WTC11 (cell line): ENCODE measurements around the gene EGFR. TPM values are rescaled to one million over a fixed set of nuclear protein-coding genes. Genes with fewer than 3 reads are reported as not detected.

Experiments
- ATAC-seq: fragments of 200-7000 bp; cut with Tn5 transposase; 2 replicates; pipeline ENCODE4 v1.10.0; 2021; ENCODE audit warnings: mild to moderate bottlenecking, moderate library complexity
- CTCF ChIA-PET: fragments of 300-600 bp; sonication (Branson Sonifier 250); formaldehyde crosslinking; loops from one replicate; lab custom pipeline; 2021; ENCODE audit warnings: antibody characterized with exemption; lab: Charles Lee
- POLR2A ChIA-PET: fragments of 350-600 bp; sonication (Branson Sonifier 250); formaldehyde crosslinking; loops from one replicate; lab custom pipeline; 2021; ENCODE audit warnings: antibody characterized with exemption; lab: Charles Lee
- DNase-seq: peaks from one replicate; pipeline ENCODE4 v3.0.0; 2021; ENCODE audit warnings: low spot score
- H3K27ac Mint-ChIP-seq: 2 replicates; pipeline ENCODE4 v1.8.0; 2021; ENCODE audit warnings: mixed read lengths
- H3K27me3 Mint-ChIP-seq: 2 replicates; pipeline ENCODE4 v1.8.0; 2021; ENCODE audit warnings: low read depth, mild to moderate bottlenecking, moderate library complexity, mixed read lengths
- H3K36me3 Mint-ChIP-seq: 2 replicates; pipeline ENCODE4 v1.8.0; 2021; ENCODE audit warnings: mixed read lengths
- H3K4me1 Mint-ChIP-seq: 2 replicates; pipeline ENCODE4 v1.8.0; 2022; ENCODE audit warnings: mixed read lengths
- H3K4me3 Mint-ChIP-seq: 2 replicates; pipeline ENCODE4 v1.8.0; 2021; ENCODE audit warnings: mild to moderate bottlenecking, moderate library complexity, mixed read lengths
- H3K9me3 Mint-ChIP-seq: 2 replicates; pipeline ENCODE4 v1.8.0; 2021; ENCODE audit warnings: mixed read lengths
- CREB1 ChIP-seq: sonication (generic); formaldehyde crosslinking; IDR thresholded peaks from 2 replicates; pipeline ENCODE4 v1.8.0; 2023; ENCODE audit warnings: mild to moderate bottlenecking, missing genetic modification reagents
- HMGA2 ChIP-seq: fragments of 250-450 bp; sonication (Bioruptor Pico); IDR thresholded peaks from 2 replicates; pipeline ENCODE4 v1.4.0; 2021; ENCODE audit warnings: mild to moderate bottlenecking, moderate library complexity
- JAZF1 ChIP-seq: fragments of 250-450 bp; sonication (Bioruptor Pico); IDR thresholded peaks from 2 replicates; pipeline ENCODE4 v1.9.0; 2021; ENCODE audit warnings: moderate library complexity, mild to moderate bottlenecking, inconsistent platforms
- JUN ChIP-seq: sonication (generic); formaldehyde crosslinking; IDR thresholded peaks from 2 replicates; pipeline ENCODE4 v1.8.0; 2023; ENCODE audit warnings: mild to moderate bottlenecking, missing genetic modification reagents
- KAT7 ChIP-seq: sonication (generic); formaldehyde crosslinking; IDR thresholded peaks from 2 replicates; pipeline ENCODE4 v1.8.1; 2023; ENCODE audit warnings: missing genetic modification reagents, mild to moderate bottlenecking, borderline replicate concordance
- MYBL2 ChIP-seq: sonication (generic); formaldehyde crosslinking; IDR thresholded peaks from 2 replicates; pipeline ENCODE4 v1.8.1; 2023; ENCODE audit warnings: mild to moderate bottlenecking, moderate library complexity, missing genetic modification reagents
- NFATC4 ChIP-seq: fragments of 250-450 bp; sonication (Bioruptor Pico); IDR thresholded peaks from 2 replicates; pipeline ENCODE4 v1.9.0; 2021; ENCODE audit warnings: mild to moderate bottlenecking
- NFE2L1 ChIP-seq: sonication (generic); formaldehyde crosslinking; IDR thresholded peaks from 2 replicates; pipeline ENCODE4 v1.8.1; 2023; ENCODE audit warnings: missing genetic modification reagents
- NFYB ChIP-seq: sonication (generic); formaldehyde crosslinking; conservative IDR thresholded peaks from 2 replicates; pipeline ENCODE4 v1.8.0; 2022; ENCODE audit warnings: low read depth, missing genetic modification reagents
- NR1H2 ChIP-seq: sonication (generic); formaldehyde crosslinking; IDR thresholded peaks from 2 replicates; pipeline ENCODE4 v1.9.0; 2021; ENCODE audit warnings: mild to moderate bottlenecking, moderate library complexity, missing genetic modification reagents
- NR3C1 ChIP-seq: sonication (generic); formaldehyde crosslinking; conservative IDR thresholded peaks from 2 replicates; pipeline ENCODE4 v1.8.1; 2023; ENCODE audit warnings: low read depth, mild to moderate bottlenecking, missing genetic modification reagents
- ZNF138 ChIP-seq: sonication (generic); formaldehyde crosslinking; conservative IDR thresholded peaks from 2 replicates; pipeline ENCODE4 v1.8.1; 2022; ENCODE audit warnings: mild to moderate bottlenecking, moderate library complexity, missing genetic modification reagents
- ZNF671 ChIP-seq: fragments of 250-450 bp; sonication (Bioruptor Pico); IDR thresholded peaks from 2 replicates; pipeline ENCODE4 v1.8.0; 2021; ENCODE audit warnings: mild to moderate bottlenecking
- total RNA-seq: library from RNA; stranded (reverse); gene quantifications from 3 replicates; pipeline ENCODE4 v1.2.3, GENCODE V29; 2021
- TF ChIP-seq, protein P1 (sequence below): sonication (generic); formaldehyde crosslinking; IDR thresholded peaks from 2 replicates; pipeline ENCODE4 v1.8.1; 2022; ENCODE audit warnings: mild to moderate bottlenecking, moderate library complexity, missing genetic modification reagents
- TF ChIP-seq, protein P2 (sequence below): sonication (generic); formaldehyde crosslinking; IDR thresholded peaks from 2 replicates; pipeline ENCODE4 v1.8.0; 2022; ENCODE audit warnings: mild to moderate bottlenecking, missing genetic modification reagents
- TF ChIP-seq, protein P3 (sequence below): sonication (generic); formaldehyde crosslinking; IDR thresholded peaks from 2 replicates; pipeline ENCODE4 v1.8.0; 2022; ENCODE audit warnings: missing genetic modification reagents
- TF ChIP-seq, protein P4 (sequence below): fragments of 250-450 bp; sonication (Bioruptor Pico); IDR thresholded peaks from 2 replicates; pipeline ENCODE4 v1.9.0; 2021; ENCODE audit warnings: mild to moderate bottlenecking
- TF ChIP-seq, protein P5 (sequence below): sonication (generic); formaldehyde crosslinking; IDR thresholded peaks from 2 replicates; pipeline ENCODE4 v1.8.1; 2022; ENCODE audit warnings: low read depth, missing genetic modification reagents, borderline replicate concordance
- TF ChIP-seq, protein P6 (sequence below): sonication (generic); formaldehyde crosslinking; IDR thresholded peaks from 2 replicates; pipeline ENCODE4 v1.8.1; 2023; ENCODE audit warnings: mild to moderate bottlenecking, missing genetic modification reagents

Gene EGFR
- total RNA-seq, 1 experiment from 2014 or later: 5.9 TPM

DNA sequence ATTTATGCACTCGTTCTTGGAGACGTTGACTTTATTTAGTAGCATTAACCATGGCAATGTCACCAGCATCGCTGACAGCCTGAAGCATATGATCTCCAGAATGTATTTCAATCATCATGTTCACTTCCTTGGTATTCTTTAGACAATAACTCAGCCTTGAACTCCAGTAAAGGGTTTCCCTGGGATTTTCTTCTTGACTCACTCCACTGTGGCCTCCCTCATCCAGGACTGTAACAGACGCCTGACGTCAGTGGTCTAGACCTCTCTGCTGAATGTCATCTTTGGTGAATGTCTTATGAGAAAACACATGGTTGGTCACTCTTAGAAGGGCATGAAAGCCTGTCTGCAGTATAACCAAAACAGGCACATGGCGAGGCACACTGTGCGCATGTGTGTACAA lies 64.4 kb downstream of the EGFR start:
- no peaks in the 10 kb centered on the region for H3K27me3 Mint-ChIP-seq
- DNase-seq (no peak), ATAC-seq (no peak)
- 0 out of 2 replicates have a peak, but pooled peaks cover 4% of the 10 kb centered on the region for H3K9me3 Mint-ChIP-seq
- ChIA-PET POLR2A (no interaction called here), CTCF (no interaction called here)
- H3K36me3 Mint-ChIP-seq: no peaks in the 10 kb centered on the region
- no peak overlapping the region for H3K27ac Mint-ChIP-seq
- H3K4me1 Mint-ChIP-seq: peaks cover 26% of the 10 kb centered on the region
- no peak overlapping the region for H3K4me3 Mint-ChIP-seq
- TF ChIP-seq HMGA2 (CRISPR knock-in tag): no peak

DNA sequence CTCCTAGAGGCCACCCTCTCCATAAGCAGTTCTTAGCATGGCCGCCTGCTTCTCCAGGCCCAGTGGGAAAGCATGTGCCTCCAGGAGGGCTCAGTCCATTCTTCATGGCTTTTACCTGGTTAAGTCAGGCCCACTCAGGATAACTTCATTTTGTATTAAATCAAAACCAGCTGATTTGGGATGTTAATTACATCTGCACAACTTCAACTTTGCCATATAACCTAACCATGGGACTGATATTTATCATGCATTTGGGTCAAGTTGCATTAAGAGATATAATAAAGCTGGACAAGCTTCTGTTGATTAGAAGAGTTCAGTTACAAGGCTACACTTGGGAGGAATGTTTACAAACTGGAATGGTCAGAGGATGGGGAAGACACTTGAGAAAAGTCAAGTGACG lies 65.5 kb downstream of the EGFR start:
- TF ChIP-seq KAT7 (CRISPR knock-in tag) (no peak), JUN (no peak), ZNF138 (CRISPR knock-in tag) (no peak), CREB1 (CRISPR knock-in tag) (no peak), NFE2L1 (CRISPR knock-in tag) (no peak), ZNF671 (no peak), NR3C1 (CRISPR knock-in tag) (no peak), NFYB (CRISPR knock-in tag) (no peak), NR1H2 (CRISPR knock-in tag) (no peak), JAZF1 (CRISPR knock-in tag) (no peak), NFATC4 (CRISPR knock-in tag) (no peak), MYBL2 (CRISPR knock-in tag) (no peak)
- TF ChIP-seq, protein P1, sequence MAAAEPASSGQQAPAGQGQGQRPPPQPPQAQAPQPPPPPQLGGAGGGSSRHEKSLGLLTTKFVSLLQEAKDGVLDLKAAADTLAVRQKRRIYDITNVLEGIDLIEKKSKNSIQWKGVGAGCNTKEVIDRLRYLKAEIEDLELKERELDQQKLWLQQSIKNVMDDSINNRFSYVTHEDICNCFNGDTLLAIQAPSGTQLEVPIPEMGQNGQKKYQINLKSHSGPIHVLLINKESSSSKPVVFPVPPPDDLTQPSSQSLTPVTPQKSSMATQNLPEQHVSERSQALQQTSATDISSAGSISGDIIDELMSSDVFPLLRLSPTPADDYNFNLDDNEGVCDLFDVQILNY (CRISPR knock-in tag): no peak
- TF ChIP-seq, protein P2, sequence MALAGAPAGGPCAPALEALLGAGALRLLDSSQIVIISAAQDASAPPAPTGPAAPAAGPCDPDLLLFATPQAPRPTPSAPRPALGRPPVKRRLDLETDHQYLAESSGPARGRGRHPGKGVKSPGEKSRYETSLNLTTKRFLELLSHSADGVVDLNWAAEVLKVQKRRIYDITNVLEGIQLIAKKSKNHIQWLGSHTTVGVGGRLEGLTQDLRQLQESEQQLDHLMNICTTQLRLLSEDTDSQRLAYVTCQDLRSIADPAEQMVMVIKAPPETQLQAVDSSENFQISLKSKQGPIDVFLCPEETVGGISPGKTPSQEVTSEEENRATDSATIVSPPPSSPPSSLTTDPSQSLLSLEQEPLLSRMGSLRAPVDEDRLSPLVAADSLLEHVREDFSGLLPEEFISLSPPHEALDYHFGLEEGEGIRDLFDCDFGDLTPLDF (CRISPR knock-in tag): no peak
- TF ChIP-seq, protein P3, sequence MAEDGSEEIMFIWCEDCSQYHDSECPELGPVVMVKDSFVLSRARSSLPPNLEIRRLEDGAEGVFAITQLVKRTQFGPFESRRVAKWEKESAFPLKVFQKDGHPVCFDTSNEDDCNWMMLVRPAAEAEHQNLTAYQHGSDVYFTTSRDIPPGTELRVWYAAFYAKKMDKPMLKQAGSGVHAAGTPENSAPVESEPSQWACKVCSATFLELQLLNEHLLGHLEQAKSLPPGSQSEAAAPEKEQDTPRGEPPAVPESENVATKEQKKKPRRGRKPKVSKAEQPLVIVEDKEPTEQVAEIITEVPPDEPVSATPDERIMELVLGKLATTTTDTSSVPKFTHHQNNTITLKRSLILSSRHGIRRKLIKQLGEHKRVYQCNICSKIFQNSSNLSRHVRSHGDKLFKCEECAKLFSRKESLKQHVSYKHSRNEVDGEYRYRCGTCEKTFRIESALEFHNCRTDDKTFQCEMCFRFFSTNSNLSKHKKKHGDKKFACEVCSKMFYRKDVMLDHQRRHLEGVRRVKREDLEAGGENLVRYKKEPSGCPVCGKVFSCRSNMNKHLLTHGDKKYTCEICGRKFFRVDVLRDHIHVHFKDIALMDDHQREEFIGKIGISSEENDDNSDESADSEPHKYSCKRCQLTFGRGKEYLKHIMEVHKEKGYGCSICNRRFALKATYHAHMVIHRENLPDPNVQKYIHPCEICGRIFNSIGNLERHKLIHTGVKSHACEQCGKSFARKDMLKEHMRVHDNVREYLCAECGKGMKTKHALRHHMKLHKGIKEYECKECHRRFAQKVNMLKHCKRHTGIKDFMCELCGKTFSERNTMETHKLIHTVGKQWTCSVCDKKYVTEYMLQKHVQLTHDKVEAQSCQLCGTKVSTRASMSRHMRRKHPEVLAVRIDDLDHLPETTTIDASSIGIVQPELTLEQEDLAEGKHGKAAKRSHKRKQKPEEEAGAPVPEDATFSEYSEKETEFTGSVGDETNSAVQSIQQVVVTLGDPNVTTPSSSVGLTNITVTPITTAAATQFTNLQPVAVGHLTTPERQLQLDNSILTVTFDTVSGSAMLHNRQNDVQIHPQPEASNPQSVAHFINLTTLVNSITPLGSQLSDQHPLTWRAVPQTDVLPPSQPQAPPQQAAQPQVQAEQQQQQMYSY: no peak
- TF ChIP-seq, protein P4, sequence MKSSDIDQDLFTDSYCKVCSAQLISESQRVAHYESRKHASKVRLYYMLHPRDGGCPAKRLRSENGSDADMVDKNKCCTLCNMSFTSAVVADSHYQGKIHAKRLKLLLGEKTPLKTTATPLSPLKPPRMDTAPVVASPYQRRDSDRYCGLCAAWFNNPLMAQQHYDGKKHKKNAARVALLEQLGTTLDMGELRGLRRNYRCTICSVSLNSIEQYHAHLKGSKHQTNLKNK: no peak
- TF ChIP-seq, protein P5, sequence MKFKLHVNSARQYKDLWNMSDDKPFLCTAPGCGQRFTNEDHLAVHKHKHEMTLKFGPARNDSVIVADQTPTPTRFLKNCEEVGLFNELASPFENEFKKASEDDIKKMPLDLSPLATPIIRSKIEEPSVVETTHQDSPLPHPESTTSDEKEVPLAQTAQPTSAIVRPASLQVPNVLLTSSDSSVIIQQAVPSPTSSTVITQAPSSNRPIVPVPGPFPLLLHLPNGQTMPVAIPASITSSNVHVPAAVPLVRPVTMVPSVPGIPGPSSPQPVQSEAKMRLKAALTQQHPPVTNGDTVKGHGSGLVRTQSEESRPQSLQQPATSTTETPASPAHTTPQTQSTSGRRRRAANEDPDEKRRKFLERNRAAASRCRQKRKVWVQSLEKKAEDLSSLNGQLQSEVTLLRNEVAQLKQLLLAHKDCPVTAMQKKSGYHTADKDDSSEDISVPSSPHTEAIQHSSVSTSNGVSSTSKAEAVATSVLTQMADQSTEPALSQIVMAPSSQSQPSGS: no peak
- TF ChIP-seq, protein P6, sequence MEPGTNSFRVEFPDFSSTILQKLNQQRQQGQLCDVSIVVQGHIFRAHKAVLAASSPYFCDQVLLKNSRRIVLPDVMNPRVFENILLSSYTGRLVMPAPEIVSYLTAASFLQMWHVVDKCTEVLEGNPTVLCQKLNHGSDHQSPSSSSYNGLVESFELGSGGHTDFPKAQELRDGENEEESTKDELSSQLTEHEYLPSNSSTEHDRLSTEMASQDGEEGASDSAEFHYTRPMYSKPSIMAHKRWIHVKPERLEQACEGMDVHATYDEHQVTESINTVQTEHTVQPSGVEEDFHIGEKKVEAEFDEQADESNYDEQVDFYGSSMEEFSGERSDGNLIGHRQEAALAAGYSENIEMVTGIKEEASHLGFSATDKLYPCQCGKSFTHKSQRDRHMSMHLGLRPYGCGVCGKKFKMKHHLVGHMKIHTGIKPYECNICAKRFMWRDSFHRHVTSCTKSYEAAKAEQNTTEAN: no peak
- TF ChIP-seq, all 79 proteins: peak for 0
- ChIA-PET CTCF (no interaction called here), POLR2A (no interaction called here)
- DNase-seq (no peak), ATAC-seq (no peak)
- no peak overlapping the region for H3K4me3 Mint-ChIP-seq
- H3K36me3 Mint-ChIP-seq: no peaks in the 10 kb centered on the region
- H3K9me3 Mint-ChIP-seq: 0 out of 2 replicates have a peak, but pooled peaks cover 4% of the 10 kb centered on the region
- H3K27me3 Mint-ChIP-seq: no peaks in the 10 kb centered on the region
- no peak overlapping the region for H3K27ac Mint-ChIP-seq
- peaks cover 17% of the 10 kb centered on the region for H3K4me1 Mint-ChIP-seq
